ENCODE measurements around the gene SMARCA4.

GRCh38 chr19:11025997-11026396 is 65.2 kb downstream of the SMARCA4 start:
- no peak for TF ChIP-seq CTCF (IDR thresholded peaks at IDR 0.05)
- no peak for TF ChIP-seq POLR2A (IDR thresholded peaks at IDR 0.05)
- no peak for TF ChIP-seq EP300 (IDR thresholded peaks at IDR 0.05)
